Cardiac fibroblast (primary cell): ENCODE results near the gene MXD4.

ENCODE experiments used
- DNase-seq, 2 donors: peaks; one replicate each; pipeline versions ENCODE4 v3.0.0 to v3.0.0-alpha.2; 2010; ENCODE audit warnings: low read depth in 2 of 2
- H3K4me3 ChIP-seq, 2 donors: replicated peaks in 1 of 2; 1 replicate in 1 of 2; 2 replicates in 1 of 2; pipeline ENCODE4 v1.5.1; 2011; ENCODE audit warnings: low read depth in 2 of 2, low read length in 2 of 2, mild to moderate bottlenecking in 2 of 2, moderate library complexity in 1 of 2
- TF ChIP-seq, protein P1 (sequence below): IDR thresholded peaks from one replicate; pipeline ENCODE4 v1.5.1; 2011; ENCODE audit warnings: low read depth, mild to moderate bottlenecking, low read length, inconsistent platforms

The MXD4 gene

DNA sequence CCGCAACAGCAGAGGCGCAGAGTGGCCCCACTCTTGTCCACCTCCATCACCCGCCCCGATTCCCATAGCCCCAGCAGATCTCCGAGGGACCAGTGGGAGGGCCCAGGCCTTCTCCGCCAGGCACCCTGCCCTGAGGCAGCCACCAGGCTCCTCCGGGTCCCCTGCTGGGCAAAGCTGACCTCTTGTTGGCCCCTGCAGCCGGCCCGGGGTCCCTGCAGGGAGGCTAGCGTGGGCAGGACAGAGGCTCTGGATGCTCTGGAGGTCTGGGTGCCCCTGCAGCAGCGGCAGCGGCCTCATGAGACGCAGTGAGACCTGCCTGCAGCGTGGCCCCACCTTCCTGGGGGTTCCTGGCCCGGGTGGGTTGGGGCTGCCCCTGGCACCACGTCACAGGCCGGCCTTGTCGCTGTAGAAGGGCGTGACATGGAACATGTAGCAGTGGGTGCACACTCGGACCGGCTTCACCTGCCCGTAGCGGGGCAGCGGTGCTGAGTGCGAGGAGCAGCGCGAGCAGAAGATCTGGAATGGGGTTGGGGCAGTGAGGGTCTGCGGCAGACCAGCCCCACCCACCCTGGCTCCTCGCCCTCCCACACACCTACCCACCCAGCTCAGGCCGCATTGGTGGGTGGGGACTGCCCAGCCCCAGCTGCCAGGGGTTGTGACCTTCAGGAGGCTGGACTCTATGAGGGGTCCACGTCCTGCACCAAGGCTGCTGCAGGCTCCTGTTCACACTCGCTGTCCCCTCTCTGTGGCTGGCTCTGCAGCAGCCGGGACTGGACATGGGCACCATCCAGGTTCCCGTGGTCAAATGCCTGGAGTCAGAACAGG is 8.6 kb upstream of the MXD4 start:
- DNase-seq, result no peak
- TF ChIP-seq, protein P1, sequence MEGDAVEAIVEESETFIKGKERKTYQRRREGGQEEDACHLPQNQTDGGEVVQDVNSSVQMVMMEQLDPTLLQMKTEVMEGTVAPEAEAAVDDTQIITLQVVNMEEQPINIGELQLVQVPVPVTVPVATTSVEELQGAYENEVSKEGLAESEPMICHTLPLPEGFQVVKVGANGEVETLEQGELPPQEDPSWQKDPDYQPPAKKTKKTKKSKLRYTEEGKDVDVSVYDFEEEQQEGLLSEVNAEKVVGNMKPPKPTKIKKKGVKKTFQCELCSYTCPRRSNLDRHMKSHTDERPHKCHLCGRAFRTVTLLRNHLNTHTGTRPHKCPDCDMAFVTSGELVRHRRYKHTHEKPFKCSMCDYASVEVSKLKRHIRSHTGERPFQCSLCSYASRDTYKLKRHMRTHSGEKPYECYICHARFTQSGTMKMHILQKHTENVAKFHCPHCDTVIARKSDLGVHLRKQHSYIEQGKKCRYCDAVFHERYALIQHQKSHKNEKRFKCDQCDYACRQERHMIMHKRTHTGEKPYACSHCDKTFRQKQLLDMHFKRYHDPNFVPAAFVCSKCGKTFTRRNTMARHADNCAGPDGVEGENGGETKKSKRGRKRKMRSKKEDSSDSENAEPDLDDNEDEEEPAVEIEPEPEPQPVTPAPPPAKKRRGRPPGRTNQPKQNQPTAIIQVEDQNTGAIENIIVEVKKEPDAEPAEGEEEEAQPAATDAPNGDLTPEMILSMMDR, result no peak

DNA sequence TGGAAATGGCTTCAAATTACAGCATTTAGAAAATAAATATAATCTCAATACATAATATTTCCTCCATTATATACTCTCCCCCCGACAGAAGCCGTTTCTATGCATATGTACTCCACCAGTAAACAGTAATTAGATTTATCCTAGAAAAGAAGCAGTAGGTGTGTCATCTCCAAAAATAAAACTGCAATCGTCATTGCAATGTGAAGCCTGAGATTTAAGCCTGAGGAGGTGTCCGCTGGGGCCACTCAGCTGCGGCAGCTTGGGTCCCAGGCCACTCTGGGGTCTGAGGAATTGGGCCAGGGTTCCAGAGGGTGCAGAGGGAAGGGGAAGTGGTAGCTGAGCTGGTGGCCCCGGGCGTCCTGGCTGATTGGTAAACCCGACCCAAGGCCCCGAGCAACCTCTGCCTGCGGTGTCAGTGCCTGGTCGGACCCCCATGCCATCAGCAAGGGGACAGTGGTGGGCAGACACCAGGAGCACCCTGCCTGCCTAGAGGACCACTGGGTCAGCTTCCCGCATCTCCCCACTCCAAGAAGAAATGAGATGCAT is 7.8 kb upstream of the MXD4 start:
- TF ChIP-seq, protein P1, result no peak
- no peak overlapping the region for H3K4me3 ChIP-seq
- no peak for DNase-seq

More for the DNA sequence above, 8.6 kb upstream of the MXD4 start:
- H3K4me3 ChIP-seq, result no peak overlapping the region

DNA sequence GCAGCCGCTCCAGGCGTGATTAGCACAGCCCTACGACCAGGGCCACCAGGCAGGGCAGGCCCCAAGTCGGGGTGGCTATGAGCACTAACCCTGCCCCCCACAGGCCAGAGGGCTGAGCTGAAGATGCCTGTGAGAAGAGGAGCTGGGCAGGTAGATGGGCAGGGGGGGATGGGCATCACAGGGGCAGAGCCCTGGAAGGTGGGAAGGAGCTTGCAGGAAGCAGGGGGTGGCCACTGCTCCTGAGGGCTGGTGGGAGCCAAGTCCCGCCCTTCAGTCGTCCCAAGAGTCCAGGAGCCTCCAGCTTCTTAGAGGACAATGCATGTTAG is 7.3 kb upstream of the MXD4 start:
- H3K4me3 ChIP-seq, result no peak overlapping the region
- TF ChIP-seq, protein P1, result no peak
- DNase-seq, result no peak

DNA sequence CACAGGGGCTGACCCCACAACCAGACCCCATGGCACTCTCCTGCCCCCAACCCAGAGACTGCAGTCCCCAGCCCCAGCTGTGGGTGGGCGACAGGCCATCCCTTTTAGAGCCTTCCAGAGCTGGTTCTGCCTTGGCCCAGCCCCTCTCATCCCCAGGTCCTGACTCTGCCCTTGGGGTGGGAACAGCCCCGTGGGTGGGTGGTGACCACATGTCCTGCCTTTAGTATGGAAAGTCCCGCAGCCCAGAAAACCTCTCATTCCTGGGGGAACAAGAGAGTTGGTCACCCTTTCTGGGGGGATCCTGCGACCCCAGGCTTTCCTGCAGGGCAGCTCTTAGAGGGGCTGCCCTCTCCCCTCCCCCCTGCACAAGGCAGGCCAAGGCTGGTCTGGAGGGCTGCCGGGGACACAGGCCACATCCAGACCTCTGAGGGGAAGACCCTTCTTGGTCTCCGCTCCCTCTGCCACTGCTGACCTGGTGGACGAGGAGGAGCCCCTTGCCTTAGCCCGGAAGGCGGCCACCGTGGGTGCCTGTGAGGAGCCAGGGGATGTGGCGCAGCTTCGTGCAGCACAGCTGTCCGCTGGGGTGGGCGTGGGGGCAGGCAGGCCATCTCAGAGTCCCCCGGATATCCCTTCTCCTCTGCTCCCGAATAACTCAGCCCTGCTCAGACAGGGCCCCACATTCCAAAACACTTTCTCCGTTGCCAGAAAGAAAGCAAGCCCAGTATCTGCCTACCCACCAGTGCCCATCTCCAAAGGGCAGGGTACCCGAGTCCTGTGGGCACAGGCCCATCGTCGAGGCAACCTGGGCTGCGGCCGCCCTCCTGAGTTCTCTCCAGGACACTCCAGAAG is 6.7 kb upstream of the MXD4 start:
- H3K4me3 ChIP-seq, result no peak overlapping the region
- TF ChIP-seq, protein P1, result no peak
- DNase-seq, result no peak

DNA sequence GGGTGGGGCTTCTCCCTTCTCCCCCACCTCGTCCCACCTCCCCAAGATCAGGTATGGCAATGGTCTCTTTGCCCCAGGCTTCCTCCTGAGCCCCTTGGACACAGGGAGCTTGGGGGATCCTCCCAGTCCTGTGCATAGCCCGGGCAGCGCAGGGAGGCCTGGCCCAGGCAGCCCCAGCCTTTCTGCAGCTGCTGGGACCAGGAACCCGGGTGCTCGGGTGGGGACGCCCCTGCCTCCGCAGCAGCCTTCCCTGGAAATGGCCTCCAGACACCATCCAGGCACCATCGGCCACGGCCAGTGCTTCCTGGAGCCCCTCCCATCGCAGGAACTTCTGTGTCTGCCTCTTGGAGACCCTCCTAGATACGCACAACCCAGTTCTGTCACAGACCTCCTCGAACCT is 5.9 kb upstream of the MXD4 start:
- DNase-seq, result no peak
- no peak overlapping the region for H3K4me3 ChIP-seq
- TF ChIP-seq, protein P1, result no peak

DNA sequence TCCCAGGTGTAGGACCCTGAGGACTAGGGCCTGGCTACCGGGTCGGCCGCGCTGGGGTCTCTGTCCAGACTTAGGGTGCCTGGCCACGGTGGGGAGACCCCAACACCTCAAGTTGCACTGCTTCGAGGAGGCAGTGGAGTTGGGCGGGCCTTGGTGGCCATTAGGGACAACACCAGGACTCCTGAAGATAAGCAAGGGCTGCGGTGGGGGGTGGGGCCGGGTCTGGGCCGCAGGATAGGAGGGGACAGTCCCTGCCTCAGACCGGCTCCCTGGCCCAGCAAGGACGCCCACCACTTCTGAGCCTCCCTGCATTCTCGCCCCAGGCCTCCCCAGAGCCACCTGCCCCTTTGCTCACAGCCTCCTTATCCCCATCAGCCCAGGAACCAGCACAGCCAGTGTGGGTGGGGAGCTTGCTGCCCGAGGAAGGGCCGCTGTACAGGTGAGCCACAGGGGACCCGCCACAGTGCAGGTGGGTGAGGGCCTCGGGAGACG is 5.5 kb upstream of the MXD4 start:
- TF ChIP-seq, protein P1, result no peak
- no peak for DNase-seq
- H3K4me3 ChIP-seq, result no peak overlapping the region
